Type B pancreatic cell (in vitro differentiated cells): ENCODE measurements around the gene FGD3. TPM values are rescaled to one million over a fixed set of nuclear protein-coding genes. Genes with fewer than 3 reads are reported as not detected.

Source experiments
- DNase-seq: peaks from one replicate; pipeline ENCODE4 v3.0.0; 2021; ENCODE audit warnings: mixed read lengths; ENCODE audit not compliant: unreplicated experiment; ENCODE audit errors: extremely low spot score
- H3K27ac Mint-ChIP-seq: 2 replicates; pipeline ENCODE4 v1.8.0; 2021; ENCODE audit warnings: mild to moderate bottlenecking, mixed read lengths
- H3K27me3 Mint-ChIP-seq: 2 replicates; pipeline ENCODE4 v1.8.0; 2021; ENCODE audit warnings: mixed read lengths
- H3K36me3 Mint-ChIP-seq: 2 replicates; pipeline ENCODE4 v1.8.0; 2021; ENCODE audit warnings: mixed read lengths
- H3K4me1 Mint-ChIP-seq: one replicate; pipeline ENCODE4 v1.8.0; 2021; ENCODE audit warnings: mixed read lengths; ENCODE audit not compliant: unreplicated experiment
- H3K4me3 Mint-ChIP-seq: 2 replicates; pipeline ENCODE4 v1.8.0; 2021; ENCODE audit warnings: mild to moderate bottlenecking, mixed read lengths
- H3K9me3 Mint-ChIP-seq: 2 replicates; pipeline ENCODE4 v1.8.0; 2021; ENCODE audit warnings: mixed read lengths
- total RNA-seq: library from RNA; stranded (reverse); gene quantifications from 2 replicates; pipeline ENCODE4 v1.2.1, GENCODE V29; 2021; ENCODE audit warnings: low replicate concordance
- TF ChIP-seq, protein P1 (sequence below): fragments of 200-600 bp; sonication (generic); conservative IDR thresholded peaks from 2 replicates; pipeline ENCODE4 v1.5.0; 2021; ENCODE audit warnings: antibody characterized with exemption, mild to moderate bottlenecking

Gene FGD3
- total RNA-seq, 1 donor from 2014 or later: 5.5 TPM

DNA sequence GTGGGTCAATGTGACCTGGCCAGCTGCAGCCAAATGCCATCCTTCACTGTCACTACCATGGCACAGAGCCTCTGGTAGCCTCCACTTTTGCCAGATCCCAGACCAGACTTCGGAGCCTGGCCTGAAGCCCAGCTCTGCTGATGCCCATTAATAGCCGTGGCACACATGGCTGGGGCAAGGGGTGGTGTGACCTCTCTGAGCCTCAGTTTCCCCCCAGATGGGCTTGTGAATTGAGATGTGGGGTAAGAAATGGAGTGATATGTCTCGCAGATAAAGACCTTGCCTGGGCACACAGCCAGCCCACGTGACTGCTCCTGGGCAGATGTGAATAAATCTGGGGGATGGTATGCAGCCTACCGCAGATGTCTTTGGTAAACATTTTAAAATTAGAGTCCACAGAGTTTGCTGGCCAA is 125.1 kb downstream of the FGD3 start:
- H3K27me3 Mint-ChIP-seq: no peaks in the 10 kb centered on the region
- H3K27ac Mint-ChIP-seq: no peak overlapping the region
- no peaks in the 10 kb centered on the region for H3K36me3 Mint-ChIP-seq
- TF ChIP-seq, protein P1, sequence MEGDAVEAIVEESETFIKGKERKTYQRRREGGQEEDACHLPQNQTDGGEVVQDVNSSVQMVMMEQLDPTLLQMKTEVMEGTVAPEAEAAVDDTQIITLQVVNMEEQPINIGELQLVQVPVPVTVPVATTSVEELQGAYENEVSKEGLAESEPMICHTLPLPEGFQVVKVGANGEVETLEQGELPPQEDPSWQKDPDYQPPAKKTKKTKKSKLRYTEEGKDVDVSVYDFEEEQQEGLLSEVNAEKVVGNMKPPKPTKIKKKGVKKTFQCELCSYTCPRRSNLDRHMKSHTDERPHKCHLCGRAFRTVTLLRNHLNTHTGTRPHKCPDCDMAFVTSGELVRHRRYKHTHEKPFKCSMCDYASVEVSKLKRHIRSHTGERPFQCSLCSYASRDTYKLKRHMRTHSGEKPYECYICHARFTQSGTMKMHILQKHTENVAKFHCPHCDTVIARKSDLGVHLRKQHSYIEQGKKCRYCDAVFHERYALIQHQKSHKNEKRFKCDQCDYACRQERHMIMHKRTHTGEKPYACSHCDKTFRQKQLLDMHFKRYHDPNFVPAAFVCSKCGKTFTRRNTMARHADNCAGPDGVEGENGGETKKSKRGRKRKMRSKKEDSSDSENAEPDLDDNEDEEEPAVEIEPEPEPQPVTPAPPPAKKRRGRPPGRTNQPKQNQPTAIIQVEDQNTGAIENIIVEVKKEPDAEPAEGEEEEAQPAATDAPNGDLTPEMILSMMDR: no peak
- DNase-seq: no peak
- H3K9me3 Mint-ChIP-seq: no peaks in the 10 kb centered on the region
- no peaks in the 10 kb centered on the region for H3K4me1 Mint-ChIP-seq
- H3K4me3 Mint-ChIP-seq: no peak overlapping the region

DNA sequence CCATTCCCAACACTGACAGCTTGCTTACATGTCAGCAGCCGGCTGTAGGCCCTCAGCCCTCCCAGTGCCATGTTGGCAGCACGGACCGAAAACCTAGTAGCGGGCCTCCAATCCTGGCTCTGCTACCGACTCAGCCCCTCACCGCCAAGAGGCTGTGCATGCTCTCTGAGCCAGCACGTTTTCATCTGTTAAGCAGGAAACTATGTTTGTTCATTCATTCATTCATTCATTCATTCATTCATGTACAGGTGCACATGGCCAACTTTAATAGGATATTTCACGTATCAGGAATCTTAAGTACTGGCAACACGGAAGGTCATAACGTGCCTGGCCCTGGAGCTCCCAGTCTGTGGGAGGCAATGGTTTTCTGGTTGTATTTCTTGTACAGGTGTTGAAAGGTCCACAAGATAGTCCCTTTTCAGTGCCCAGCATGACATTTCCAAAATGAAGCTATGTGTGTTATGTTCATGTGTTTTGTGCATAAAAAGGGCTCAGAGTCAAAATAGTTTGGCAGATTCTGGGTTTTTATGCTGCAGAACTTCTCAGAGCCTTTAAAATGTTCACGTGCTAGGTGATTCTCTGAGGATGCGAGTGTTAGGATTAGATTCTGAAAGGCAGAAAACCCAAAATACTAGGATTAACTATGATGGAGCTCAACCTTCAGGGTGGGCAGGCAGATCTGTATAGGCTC is 128.9 kb downstream of the FGD3 start:
- no peak for DNase-seq
- no peaks in the 10 kb centered on the region for H3K27me3 Mint-ChIP-seq
- H3K9me3 Mint-ChIP-seq: no peaks in the 10 kb centered on the region
- no peaks in the 10 kb centered on the region for H3K4me1 Mint-ChIP-seq
- H3K36me3 Mint-ChIP-seq: no peaks in the 10 kb centered on the region
- H3K4me3 Mint-ChIP-seq: no peak overlapping the region
- no peak overlapping the region for H3K27ac Mint-ChIP-seq
- TF ChIP-seq, protein P1: no peak

DNA sequence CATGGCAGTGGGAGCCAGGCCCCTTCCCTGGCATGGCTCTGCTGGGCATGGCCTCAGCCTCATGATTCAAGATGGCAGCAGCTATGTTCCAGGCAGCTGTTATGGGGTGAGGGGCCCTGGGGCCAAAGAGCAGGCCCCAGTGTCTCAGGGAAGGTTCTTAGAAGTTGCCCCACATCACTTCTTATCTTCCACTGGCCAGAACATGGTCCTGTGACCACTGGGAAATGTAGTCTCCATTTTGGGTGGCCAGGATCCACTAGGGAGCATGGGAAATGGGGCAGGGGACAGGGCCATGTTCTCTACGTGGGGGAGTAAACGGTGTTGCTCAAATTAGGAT is 129.4 kb downstream of the FGD3 start:
- Mint-ChIP-seq H3K36me3 (no peaks in the 10 kb centered on the region), H3K4me1 (no peaks in the 10 kb centered on the region), H3K9me3 (no peaks in the 10 kb centered on the region), H3K4me3 (no peak overlapping the region), H3K27me3 (no peaks in the 10 kb centered on the region), H3K27ac (no peak overlapping the region)
- TF ChIP-seq, protein P1: no peak
- no peak for DNase-seq

DNA sequence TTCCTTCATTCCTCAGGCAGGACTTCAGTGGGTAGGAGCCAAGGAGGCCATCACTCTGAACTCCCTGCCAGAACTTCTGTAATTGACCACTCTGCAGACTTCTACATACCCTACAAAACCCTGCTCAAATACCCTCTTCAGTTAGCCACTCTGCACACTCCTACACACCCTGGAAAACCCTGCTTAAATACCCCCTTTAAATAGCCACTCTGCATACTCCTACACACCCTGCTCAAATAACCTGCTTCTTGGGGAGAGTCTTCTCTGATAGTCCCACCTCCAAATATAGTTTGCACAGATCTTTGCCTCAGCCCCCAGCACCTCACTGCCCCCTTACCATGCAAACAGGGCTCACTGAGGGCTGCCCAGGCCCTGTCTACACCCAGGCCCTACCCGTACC is 130.0 kb downstream of the FGD3 start:
- H3K36me3 Mint-ChIP-seq: no peaks in the 10 kb centered on the region
- H3K9me3 Mint-ChIP-seq: no peaks in the 10 kb centered on the region
- H3K27ac Mint-ChIP-seq: no peak overlapping the region
- TF ChIP-seq, protein P1: no peak
- H3K4me1 Mint-ChIP-seq: no peaks in the 10 kb centered on the region
- DNase-seq: no peak
- no peak overlapping the region for H3K4me3 Mint-ChIP-seq
- no peaks in the 10 kb centered on the region for H3K27me3 Mint-ChIP-seq

DNA sequence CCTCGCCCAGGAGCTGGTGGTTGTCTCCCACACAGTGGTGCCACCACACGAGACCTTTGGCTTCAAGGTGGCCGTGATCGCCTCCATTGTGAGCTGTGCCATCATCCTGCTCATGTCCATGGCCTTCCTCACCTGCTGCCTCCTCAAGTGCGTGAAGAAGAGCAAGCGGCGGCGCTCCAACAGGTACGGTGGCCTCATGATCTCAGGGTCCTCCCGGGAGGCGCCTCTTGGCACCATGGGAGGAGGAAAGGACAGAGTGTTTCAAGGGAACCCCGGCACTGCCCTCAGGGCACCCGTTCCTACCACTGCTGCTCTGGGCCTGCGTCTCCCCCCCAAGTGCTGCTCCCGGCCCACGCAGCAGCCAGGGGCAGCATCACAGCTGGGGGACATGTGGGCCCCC is 130.5 kb downstream of the FGD3 start:
- Mint-ChIP-seq H3K4me1 (no peaks in the 10 kb centered on the region), H3K36me3 (no peaks in the 10 kb centered on the region), H3K4me3 (no peak overlapping the region), H3K27ac (no peak overlapping the region), H3K27me3 (no peaks in the 10 kb centered on the region), H3K9me3 (no peaks in the 10 kb centered on the region)
- no peak for DNase-seq
- TF ChIP-seq, protein P1: no peak

DNA sequence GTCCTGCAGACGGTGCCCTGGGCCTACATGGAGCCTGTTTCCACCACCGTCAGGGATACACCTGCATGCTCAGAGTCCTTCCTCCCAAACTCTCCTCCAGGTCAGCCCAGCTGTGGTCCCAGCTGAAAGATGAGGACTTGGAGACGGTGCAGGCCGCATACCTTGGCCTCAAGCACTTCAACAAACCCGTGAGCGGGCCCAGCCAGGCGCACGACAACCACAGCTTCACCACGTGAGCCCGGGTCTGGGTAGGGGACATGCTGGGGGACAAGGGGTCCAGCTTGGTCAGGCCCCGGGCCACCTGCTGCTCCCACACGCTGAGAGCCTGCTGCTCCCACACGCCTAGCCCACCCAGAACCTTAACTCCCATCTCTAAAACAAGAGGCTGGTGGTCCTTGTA is 132.0 kb downstream of the FGD3 start:
- H3K4me1 Mint-ChIP-seq: peaks cover 5% of the 10 kb centered on the region
- H3K27me3 Mint-ChIP-seq: no peaks in the 10 kb centered on the region

More for the DNA sequence above, 132.0 kb downstream of the FGD3 start:
- no peak for DNase-seq
- TF ChIP-seq, protein P1: no peak
- Mint-ChIP-seq H3K9me3 (no peaks in the 10 kb centered on the region), H3K4me3 (no peak overlapping the region), H3K27ac (no peak overlapping the region), H3K36me3 (no peaks in the 10 kb centered on the region)
